Dedifferentiated amniotic fluid mesenchymal stem cell (primary cell): ENCODE results near the gene KLHL12.
"Not testable (repeated sequence)": the region's sequence is repeated elsewhere in the genome, so short reads cannot be mapped to it uniquely, and the experiment has no call there.

Experiments used
- DNase-seq: peaks from one replicate; pipeline ENCODE4 v3.0.0-alpha.2; 2016; ENCODE audit errors: extremely low spot score

Gene KLHL12

GRCh38 chr1:202951437-202951836 is 24.4 kb upstream of the KLHL12 start:
- no peak for DNase-seq

GRCh38 chr1:202945483-202945882 is 18.4 kb upstream of the KLHL12 start:
- no peak for DNase-seq

GRCh38 chr1:202944438-202944921 is 17.4 kb upstream of the KLHL12 start:
- no peak for DNase-seq

GRCh38 chr1:202942426-202942825 is 15.4 kb upstream of the KLHL12 start:
- no peak for DNase-seq

- no peak for DNase-seq
Measured at GRCh38 chr1:202941372-202941771, 14.3 kb upstream of the KLHL12 start.

GRCh38 chr1:202940561-202940960 is 13.5 kb upstream of the KLHL12 start:
- DNase-seq = no peak

- DNase-seq = no peak
Measured at GRCh38 chr1:202938287-202938925, 11.4 kb upstream of the KLHL12 start.

- DNase-seq = not testable (repeated sequence)
Measured at GRCh38 chr1:202936409-202936808, 9.4 kb upstream of the KLHL12 start.

- DNase-seq = no peak
Measured at GRCh38 chr1:202935844-202936243, 8.8 kb upstream of the KLHL12 start.

GRCh38 chr1:202934755-202935154 is 7.7 kb upstream of the KLHL12 start:
- DNase-seq = no peak

- DNase-seq = no peak
Measured at GRCh38 chr1:202932476-202932875, 5.4 kb upstream of the KLHL12 start.

- DNase-seq = no peak
Measured at GRCh38 chr1:202923533-202923932, 3.5 kb downstream of the KLHL12 start.

- no peak for DNase-seq
Measured at GRCh38 chr1:202919615-202920014, 7.4 kb downstream of the KLHL12 start.

GRCh38 chr1:202915146-202915545 is 11.9 kb downstream of the KLHL12 start:
- no peak for DNase-seq

GRCh38 chr1:202912476-202912875 is 14.6 kb downstream of the KLHL12 start:
- DNase-seq = not testable (repeated sequence)

- no peak for DNase-seq
Measured at GRCh38 chr1:202909494-202909893, 17.5 kb downstream of the KLHL12 start.

- DNase-seq = no peak
Measured at GRCh38 chr1:202908998-202909397, 18.0 kb downstream of the KLHL12 start.

- no peak for DNase-seq
Measured at GRCh38 chr1:202905331-202905730, 21.7 kb downstream of the KLHL12 start.

- not testable (repeated sequence) for DNase-seq
Measured at GRCh38 chr1:202903808-202904207, 23.2 kb downstream of the KLHL12 start.

GRCh38 chr1:202901555-202901954 is 25.5 kb downstream of the KLHL12 start:
- no peak for DNase-seq

- no peak for DNase-seq
Measured at GRCh38 chr1:202892501-202892900, 34.5 kb downstream of the KLHL12 start.

GRCh38 chr1:202890392-202890791 is 36.6 kb downstream of the KLHL12 start:
- DNase-seq = no peak

- peak; percentile 96 for DNase-seq
Measured at GRCh38 chr1:202888531-202889360, 38.3 kb downstream of the KLHL12 start, which contains the start of gene RABIF. RABIF (minus strand) TSS chr1:202889149; CDS start chr1:202889098, 51 bp downstream.
